Lung (tissue), 12 donors: ENCODE results near the gene EIF4A2. TPM values are rescaled to one million over a fixed set of nuclear protein-coding genes. Genes with fewer than 3 reads are reported as not detected.

Source experiments
- ATAC-seq: fragments of 200-7000 bp; cut with Tn5 transposase; one replicate; pipeline ENCODE4 v1.9.1; 2020; ENCODE audit warnings: moderate number of reproducible peaks; ENCODE audit not compliant: insufficient read depth, low FRiP score
- DNase-seq, 3 donors: peaks; one replicate each; pipeline ENCODE4 v3.0.0-alpha.2; 2013 to 2017
- H3K27ac ChIP-seq, 2 donors: one replicate each; pipeline ENCODE4 v1.5.1; 2013; ENCODE audit warnings: mild to moderate bottlenecking in 2 of 2, moderate library complexity in 2 of 2, control low read depth in 1 of 2, inconsistent platforms in 1 of 2, low read depth in 1 of 2, low read length in 1 of 2
- H3K27me3 ChIP-seq, 3 donors: one replicate each; pipeline ENCODE4 v1.5.1; 2013; ENCODE audit warnings: low read length in 2 of 3; ENCODE audit not compliant: control insufficient read depth in 3 of 3, insufficient read depth in 3 of 3
- H3K36me3 ChIP-seq, 4 donors: one replicate each; pipeline ENCODE4 v1.5.1; 2013; ENCODE audit warnings: low read length in 4 of 4, mild to moderate bottlenecking in 1 of 4, moderate library complexity in 1 of 4; ENCODE audit not compliant: control insufficient read depth in 4 of 4, insufficient read depth in 4 of 4
- H3K4me1 ChIP-seq, 5 donors: one replicate each; pipeline ENCODE4 v1.5.1; 2013; ENCODE audit warnings: low read length in 5 of 5, mild to moderate bottlenecking in 2 of 5, moderate library complexity in 1 of 5; ENCODE audit not compliant: control insufficient read depth in 5 of 5, insufficient read depth in 5 of 5
- H3K4me3 ChIP-seq: one replicate; pipeline ENCODE4 v1.5.1; 2013; ENCODE audit warnings: mild to moderate bottlenecking, control low read depth, moderate library complexity
- H3K9ac ChIP-seq, 2 donors: one replicate each; pipeline ENCODE4 v1.5.1; 2013; ENCODE audit warnings: low read length in 2 of 2, control low read depth in 1 of 2; ENCODE audit not compliant: insufficient read depth in 1 of 2
- H3K9me3 ChIP-seq, 4 donors: one replicate each; pipeline ENCODE4 v1.5.1; 2013; ENCODE audit warnings: low read length in 3 of 4, mild to moderate bottlenecking in 1 of 4, moderate library complexity in 1 of 4; ENCODE audit not compliant: control insufficient read depth in 4 of 4, insufficient read depth in 3 of 4
- WGBS, 2 donors: extraction: QIAGEN DNeasy Blood & Tissue Kit; methylation state at CpG; one replicate each; pipeline ENCODE4 v1.1.7; 2013; 5-methylcytosine and 5-hydroxymethylcytosine counted together
- polyA plus RNA-seq, 2 donors: library from polyadenylated mRNA; stranded (reverse); fragments of 200-250 nt; gene quantifications; one replicate each; pipeline ENCODE4 v1.2.1, GENCODE V29; 2013
- total RNA-seq, 2 donors: library from RNA; depleted of rRNA in 1 of 2; stranded (reverse); fragments of >200 nt in 1 of 2; gene quantifications; one replicate each; pipeline ENCODE4 v1.2.1, GENCODE V29; 2014 to 2021
- TF ChIP-seq, protein P1 (sequence below): IDR thresholded peaks from 2 replicates; pipeline ENCODE4 v1.5.1; 2012; ENCODE audit warnings: mild to moderate bottlenecking; ENCODE audit errors: control extremely low read depth, extremely low read depth
- donor health status: control.
- donor health status: control.
- donor health status: Bipolar disorder and iron deficiency.
- donor health status: healthy.
- donor health status: DM: yes; HTN: yes; CAD: no.

The EIF4A2 gene
- total and polyA plus RNA-seq, 4 donors = 235 to 683 (median 312) TPM

DNA sequence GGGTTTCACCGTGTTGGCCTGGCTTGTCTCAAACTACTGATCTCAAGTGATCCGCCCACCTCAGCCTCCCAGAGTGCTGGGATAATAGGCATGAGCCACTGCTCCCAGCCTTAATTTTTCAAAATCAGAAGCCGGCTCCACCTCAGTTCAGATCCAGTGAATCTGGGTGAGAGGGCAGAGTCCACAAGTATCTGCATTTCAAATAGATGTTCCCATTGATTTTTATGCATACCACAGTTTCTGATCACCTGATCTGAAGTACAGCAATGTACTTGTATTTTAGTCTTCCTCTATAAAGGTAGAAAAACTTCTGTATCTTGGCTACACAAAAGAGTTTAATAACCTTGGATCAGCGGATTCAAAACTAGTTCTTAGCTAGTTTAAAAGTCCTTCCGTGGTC lies 4.2 kb upstream of the EIF4A2 start:
- ATAC-seq (no peak), DNase-seq (no peak)
- Histone ChIP-seq H3K27ac (no peak overlapping the region), H3K9ac (no peak overlapping the region), H3K9me3 (no peaks in the 10 kb centered on the region), H3K4me3 (no peak overlapping the region), H3K27me3 (no peaks in the 10 kb centered on the region), H3K4me1 (peaks cover 0 to 4% (median 0%) of the 10 kb centered on the region in 5 donors), H3K36me3 (peaks cover 0 to 7% (median under 1%) of the 10 kb centered on the region in 4 donors)
- WGBS, 2 donors = 93 to 98% methylated on average over 5 of the region's 5 CpGs
- TF ChIP-seq, protein P1, sequence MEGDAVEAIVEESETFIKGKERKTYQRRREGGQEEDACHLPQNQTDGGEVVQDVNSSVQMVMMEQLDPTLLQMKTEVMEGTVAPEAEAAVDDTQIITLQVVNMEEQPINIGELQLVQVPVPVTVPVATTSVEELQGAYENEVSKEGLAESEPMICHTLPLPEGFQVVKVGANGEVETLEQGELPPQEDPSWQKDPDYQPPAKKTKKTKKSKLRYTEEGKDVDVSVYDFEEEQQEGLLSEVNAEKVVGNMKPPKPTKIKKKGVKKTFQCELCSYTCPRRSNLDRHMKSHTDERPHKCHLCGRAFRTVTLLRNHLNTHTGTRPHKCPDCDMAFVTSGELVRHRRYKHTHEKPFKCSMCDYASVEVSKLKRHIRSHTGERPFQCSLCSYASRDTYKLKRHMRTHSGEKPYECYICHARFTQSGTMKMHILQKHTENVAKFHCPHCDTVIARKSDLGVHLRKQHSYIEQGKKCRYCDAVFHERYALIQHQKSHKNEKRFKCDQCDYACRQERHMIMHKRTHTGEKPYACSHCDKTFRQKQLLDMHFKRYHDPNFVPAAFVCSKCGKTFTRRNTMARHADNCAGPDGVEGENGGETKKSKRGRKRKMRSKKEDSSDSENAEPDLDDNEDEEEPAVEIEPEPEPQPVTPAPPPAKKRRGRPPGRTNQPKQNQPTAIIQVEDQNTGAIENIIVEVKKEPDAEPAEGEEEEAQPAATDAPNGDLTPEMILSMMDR = no peak

DNA sequence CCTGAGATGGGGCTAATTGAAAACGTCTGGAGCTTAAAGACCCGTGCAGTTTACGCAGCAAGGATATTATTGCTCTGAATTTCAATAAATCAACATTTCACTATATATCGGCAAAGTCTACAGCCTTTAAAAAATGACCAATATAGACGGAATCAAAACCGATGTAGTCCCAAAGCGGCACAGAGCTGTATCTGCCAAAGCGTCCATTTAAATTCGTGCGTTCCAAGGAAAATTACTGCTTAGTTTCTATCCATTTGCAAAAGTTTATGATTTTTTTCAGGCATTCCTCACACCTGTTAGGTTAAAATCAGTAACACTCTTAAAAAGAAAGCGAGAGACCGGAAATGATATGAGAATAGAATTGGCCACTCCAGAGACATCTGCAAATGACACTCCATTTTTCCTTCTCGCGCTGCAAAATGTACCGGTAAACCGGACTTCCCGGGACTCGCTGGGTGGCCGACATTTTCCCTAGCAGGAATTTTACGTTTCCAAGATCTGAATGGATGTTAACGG lies 777 bp upstream of the EIF4A2 start:
- ATAC-seq (peak; percentile 4), DNase-seq (peak in 2 of 3 donors; percentile 56 to 62)
- H3K4me1 ChIP-seq = peaks cover 0 to 37% (median 11%) of the 10 kb centered on the region in 5 donors
- no peaks in the 10 kb centered on the region for H3K9me3 ChIP-seq
- peak overlapping the region; percentile 100 for H3K9ac ChIP-seq
- H3K27me3 ChIP-seq = no peaks in the 10 kb centered on the region
- 5 to 7% methylated on average over 21 of the region's 21 CpGs for WGBS, 2 donors
- H3K36me3 ChIP-seq = peaks cover 15 to 41% (median 30%) of the 10 kb centered on the region in 4 donors
- peak overlapping the region; percentile 93 to 98 for H3K27ac ChIP-seq
- peak overlapping the region; percentile 81 for H3K4me3 ChIP-seq
- TF ChIP-seq, protein P1 = no peak

DNA sequence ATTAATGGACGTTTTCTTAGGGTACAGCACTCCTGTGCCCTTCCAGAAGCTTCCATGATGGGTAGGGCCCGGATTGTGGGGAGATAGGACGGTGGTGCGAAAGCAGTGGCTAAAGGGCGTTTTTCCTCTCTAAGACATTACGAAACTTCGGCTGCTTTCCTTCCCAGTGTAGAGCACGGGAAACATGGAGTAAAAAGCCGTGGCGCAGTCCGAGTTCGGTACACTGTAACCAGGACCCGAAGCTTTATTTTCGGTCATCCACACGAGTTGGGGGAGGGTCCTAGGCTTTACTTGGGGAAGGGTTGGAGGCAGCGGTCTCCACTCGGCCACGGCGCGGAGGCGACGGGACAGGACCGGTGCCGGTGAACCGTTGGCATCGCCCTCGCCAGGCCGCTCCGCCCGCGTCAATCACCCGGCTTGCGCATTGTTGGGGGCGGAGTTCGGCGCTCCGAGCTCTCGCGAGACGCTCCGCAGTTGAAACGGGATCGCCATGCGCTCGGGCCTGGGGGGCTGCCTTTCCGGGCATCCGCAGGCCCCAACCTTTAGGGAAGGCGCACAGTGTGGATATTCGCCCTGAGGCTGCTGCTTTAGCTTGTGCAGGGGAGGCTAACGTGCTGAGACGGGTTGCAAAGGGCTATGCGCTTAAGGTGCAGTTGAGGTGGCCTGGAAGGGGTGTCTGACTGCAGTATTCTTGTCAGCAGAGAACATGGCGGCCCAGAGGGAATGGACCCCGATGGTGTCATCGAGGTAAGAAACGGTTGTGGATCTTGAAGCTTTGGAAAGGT lies 546 bp downstream of the EIF4A2 start:
- DNase-seq = peak; percentile 85 to 91 (median 87)
- Histone ChIP-seq H3K9ac (peak overlapping the region; percentile 100), H3K9me3 (no peaks in the 10 kb centered on the region), H3K4me3 (peak overlapping the region; percentile 86), H3K27me3 (no peaks in the 10 kb centered on the region), H3K36me3 (peaks cover 20 to 54% (median 43%) of the 10 kb centered on the region in 4 donors), H3K4me1 (peaks cover 0 to 46% (median 11%) of the 10 kb centered on the region in 5 donors), H3K27ac (peak overlapping the region; percentile 93 to 98)
- 0 to 1% methylated on average over 56 of the region's 56 CpGs for WGBS, 2 donors
- TF ChIP-seq, protein P1 = no peak
- ATAC-seq = peak; percentile 81
